Measurements from ENCODE around the gene APOL3.
"Not testable (repeated sequence)": the region's sequence is repeated elsewhere in the genome, so short reads cannot be mapped to it uniquely, and the experiment has no call there.

APOL3 gene

DNA sequence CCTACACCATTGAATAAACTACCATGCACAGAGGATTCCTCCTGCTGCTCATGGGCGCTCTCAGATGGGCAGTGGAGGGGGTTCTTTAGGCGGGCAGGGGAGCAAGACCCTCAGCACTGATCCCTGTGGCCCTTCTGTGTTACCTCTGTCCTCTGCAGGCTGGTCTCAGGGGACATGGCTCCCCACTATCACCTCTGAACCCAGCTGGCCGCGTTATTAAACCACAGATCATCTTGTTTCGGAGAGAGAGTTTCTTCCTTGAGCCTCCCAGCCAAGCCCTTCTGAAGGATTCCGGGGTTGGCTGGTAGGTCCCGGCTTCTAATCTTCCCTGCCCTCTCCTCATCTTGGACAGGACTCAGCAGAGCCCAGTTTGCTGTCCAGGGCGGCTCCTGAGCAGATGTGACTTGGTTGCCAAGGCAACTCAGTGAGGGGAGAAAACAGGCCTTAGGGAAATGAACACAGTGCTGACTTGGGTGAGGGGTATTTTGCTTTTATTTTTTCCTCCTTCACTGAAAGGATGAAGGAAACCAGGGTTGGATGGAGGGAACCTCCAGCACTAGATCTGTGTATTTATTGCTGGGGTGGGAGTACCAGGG lies 13.3 kb downstream of the APOL3 start:
- H3K36me3 Mint-ChIP-seq (ENCODE audit: low read depth): peaks cover 49% of the 10 kb centered on the region
- H3K4me1 Mint-ChIP-seq (ENCODE audit: low read depth): peaks cover 53% of the 10 kb centered on the region
- no peak overlapping the region for H3K4me3 Mint-ChIP-seq
- H3K9me3 Mint-ChIP-seq: no peaks in the 10 kb centered on the region
- H3K27ac Mint-ChIP-seq: no peak overlapping the region
- intact Hi-C loops (cut with micrococcal nuclease): no loop called here
- no peaks in the 10 kb centered on the region for H3K27me3 Mint-ChIP-seq

- Mint-ChIP-seq H3K36me3 (ENCODE audit: low read depth) (peaks cover 63% of the 10 kb centered on the region), H3K27me3 (no peaks in the 10 kb centered on the region), H3K9me3 (no peaks in the 10 kb centered on the region), H3K4me1 (ENCODE audit: low read depth) (peaks cover 42% of the 10 kb centered on the region), H3K4me3 (no peak overlapping the region), H3K27ac (peak overlapping the region; percentile 56)
- intact Hi-C loops (cut with micrococcal nuclease): loop anchor here (1.0 kb wide), 1 partner anchor 34 kb away; no protein-coding TSS in a partner anchor
Observed at GRCh38 chr22:36145881-36146280, 14.7 kb downstream of the APOL3 start.

- Mint-ChIP-seq H3K36me3 (ENCODE audit: low read depth) (peaks cover 68% of the 10 kb centered on the region), H3K4me1 (ENCODE audit: low read depth) (peaks cover 33% of the 10 kb centered on the region), H3K9me3 (no peaks in the 10 kb centered on the region), H3K27me3 (no peaks in the 10 kb centered on the region), H3K27ac (no peak overlapping the region), H3K4me3 (no peak overlapping the region)
- intact Hi-C loops (cut with micrococcal nuclease): loop anchor here (1.0 kb wide), 1 partner anchor 35 kb away; no protein-coding TSS in a partner anchor
Observed at GRCh38 chr22:36144886-36145541, 15.5 kb downstream of the APOL3 start.

GRCh38 chr22:36143956-36144355 lies 16.6 kb downstream of the APOL3 start:
- no peak overlapping the region for H3K4me3 Mint-ChIP-seq
- H3K27ac Mint-ChIP-seq: no peak overlapping the region
- intact Hi-C loops (cut with micrococcal nuclease): no loop called here
- no peaks in the 10 kb centered on the region for H3K9me3 Mint-ChIP-seq
- no peaks in the 10 kb centered on the region for H3K27me3 Mint-ChIP-seq
- H3K4me1 Mint-ChIP-seq (ENCODE audit: low read depth): peaks cover 32% of the 10 kb centered on the region
- H3K36me3 Mint-ChIP-seq (ENCODE audit: low read depth): peaks cover 65% of the 10 kb centered on the region

GRCh38 chr22:36143066-36143815 lies 17.3 kb downstream of the APOL3 start:
- H3K9me3 Mint-ChIP-seq: no peaks in the 10 kb centered on the region
- no peak overlapping the region for H3K4me3 Mint-ChIP-seq
- no peaks in the 10 kb centered on the region for H3K27me3 Mint-ChIP-seq
- peaks cover 58% of the 10 kb centered on the region for H3K36me3 Mint-ChIP-seq (ENCODE audit: low read depth)
- intact Hi-C loops (cut with micrococcal nuclease): no loop called here
- peaks cover 28% of the 10 kb centered on the region for H3K4me1 Mint-ChIP-seq (ENCODE audit: low read depth)
- H3K27ac Mint-ChIP-seq: no peak overlapping the region

GRCh38 chr22:36141481-36141880 lies 19.1 kb downstream of the APOL3 start:
- H3K9me3 Mint-ChIP-seq: no peaks in the 10 kb centered on the region
- H3K4me3 Mint-ChIP-seq: no peak overlapping the region
- intact Hi-C loops (cut with micrococcal nuclease): no loop called here
- no peaks in the 10 kb centered on the region for H3K27me3 Mint-ChIP-seq
- no peak overlapping the region for H3K27ac Mint-ChIP-seq
- peaks cover 46% of the 10 kb centered on the region for H3K36me3 Mint-ChIP-seq (ENCODE audit: low read depth)
- peaks cover 25% of the 10 kb centered on the region for H3K4me1 Mint-ChIP-seq (ENCODE audit: low read depth)

GRCh38 chr22:36138709-36139108 lies 21.8 kb downstream of the APOL3 start:
- Mint-ChIP-seq H3K4me1 (ENCODE audit: low read depth) (peaks cover 38% of the 10 kb centered on the region), H3K27ac (peak overlapping the region; percentile 55), H3K36me3 (ENCODE audit: low read depth) (peaks cover 33% of the 10 kb centered on the region)
- H3K27me3 Mint-ChIP-seq; H3K4me3 Mint-ChIP-seq; H3K9me3 Mint-ChIP-seq; intact Hi-C loops (cut with micrococcal nuclease): not testable (repeated sequence)

DNA sequence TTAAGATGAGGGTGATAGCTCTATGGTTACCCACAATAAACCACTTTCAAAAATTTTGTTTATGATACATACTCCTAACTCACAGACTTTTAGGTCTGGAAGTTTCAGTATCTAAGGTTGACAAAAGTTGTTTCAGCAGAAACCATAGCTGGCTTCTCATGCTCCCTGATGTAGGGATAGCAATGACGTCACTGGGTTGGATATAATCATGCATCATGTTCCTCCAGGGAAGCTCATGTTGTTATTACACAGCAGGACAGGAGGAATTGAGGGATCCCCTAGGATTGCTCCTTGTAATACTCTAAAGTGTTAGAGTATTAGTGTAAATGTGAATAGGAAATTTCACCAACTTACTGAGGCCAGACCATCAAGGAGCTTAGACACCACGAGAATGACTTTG lies 23.6 kb downstream of the APOL3 start:
- intact Hi-C loops (cut with micrococcal nuclease): no loop called here
- H3K27ac Mint-ChIP-seq: no peak overlapping the region
- peaks cover 6% of the 10 kb centered on the region for H3K27me3 Mint-ChIP-seq
- no peak overlapping the region for H3K4me3 Mint-ChIP-seq
- peaks cover 16% of the 10 kb centered on the region for H3K36me3 Mint-ChIP-seq (ENCODE audit: low read depth)
- peaks cover 44% of the 10 kb centered on the region for H3K4me1 Mint-ChIP-seq (ENCODE audit: low read depth)
- no peaks in the 10 kb centered on the region for H3K9me3 Mint-ChIP-seq

DNA sequence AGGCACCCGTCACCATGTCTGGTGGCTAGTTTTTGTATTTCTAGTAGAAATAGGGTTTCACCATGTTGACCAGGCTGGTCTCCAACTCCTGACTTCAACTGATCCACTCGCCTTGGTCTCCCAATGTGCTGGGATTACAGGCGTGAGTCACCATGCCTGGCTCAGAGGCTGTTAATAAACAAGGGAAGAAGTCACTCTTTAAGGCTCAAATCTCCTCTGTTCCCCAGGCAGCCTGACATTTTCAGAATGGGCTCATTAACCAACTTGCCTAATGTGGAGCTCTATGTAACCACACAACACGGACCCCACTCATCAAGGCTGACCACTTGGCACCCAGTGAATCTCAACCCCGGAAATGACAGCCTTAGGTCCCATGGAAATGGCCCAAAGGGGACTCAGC lies 24.1 kb downstream of the APOL3 start:
- H3K27ac Mint-ChIP-seq: no peak overlapping the region
- H3K27me3 Mint-ChIP-seq: peaks cover 12% of the 10 kb centered on the region
- peaks cover 11% of the 10 kb centered on the region for H3K36me3 Mint-ChIP-seq (ENCODE audit: low read depth)
- intact Hi-C loops (cut with micrococcal nuclease): no loop called here
- peaks cover 44% of the 10 kb centered on the region for H3K4me1 Mint-ChIP-seq (ENCODE audit: low read depth)
- H3K4me3 Mint-ChIP-seq: no peak overlapping the region
- H3K9me3 Mint-ChIP-seq: no peaks in the 10 kb centered on the region

DNA sequence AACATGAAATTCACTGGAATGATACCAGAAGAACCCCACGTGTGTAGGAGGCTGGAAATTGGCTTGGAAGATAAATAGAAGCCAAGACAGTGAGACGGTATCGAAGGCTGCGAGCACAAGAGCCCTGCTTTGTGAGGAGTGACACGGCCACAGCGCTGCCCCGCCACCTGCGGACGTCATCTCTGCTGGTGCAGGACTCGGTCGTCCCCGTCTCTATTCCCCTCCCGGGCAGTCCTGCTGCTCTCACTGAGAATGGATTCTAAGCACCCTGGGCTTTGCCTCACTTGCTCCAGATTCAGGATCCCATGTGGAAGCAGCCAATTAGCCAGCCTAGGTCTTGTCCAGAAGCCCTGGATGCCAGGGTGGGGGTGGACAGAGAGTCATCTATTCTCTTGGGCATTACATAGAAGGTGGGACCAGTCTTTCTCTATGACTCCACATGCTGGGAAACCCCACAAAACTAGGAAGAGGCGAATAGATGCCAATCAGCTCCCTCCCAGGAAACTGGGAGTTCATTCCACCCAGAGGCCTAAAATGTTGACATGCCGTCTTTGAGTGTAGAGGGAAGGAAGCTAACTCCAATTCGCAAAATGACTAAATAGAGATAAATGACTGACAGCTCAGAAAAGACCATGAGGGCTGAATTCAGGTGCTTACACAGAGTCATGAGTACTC lies 25.1 kb downstream of the APOL3 start:
- peaks cover under 1% of the 10 kb centered on the region for H3K36me3 Mint-ChIP-seq (ENCODE audit: low read depth)
- intact Hi-C loops (cut with micrococcal nuclease): no loop called here
- H3K4me1 Mint-ChIP-seq (ENCODE audit: low read depth): peaks cover 44% of the 10 kb centered on the region
- H3K27me3 Mint-ChIP-seq: peaks cover 22% of the 10 kb centered on the region
- H3K4me3 Mint-ChIP-seq: no peak overlapping the region
- H3K9me3 Mint-ChIP-seq: no peaks in the 10 kb centered on the region
- H3K27ac Mint-ChIP-seq: peak overlapping the region; percentile 65

- Mint-ChIP-seq H3K36me3 (ENCODE audit: low read depth) (no peaks in the 10 kb centered on the region), H3K4me3 (no peak overlapping the region), H3K27ac (peak overlapping the region; percentile 64), H3K9me3 (no peaks in the 10 kb centered on the region), H3K4me1 (ENCODE audit: low read depth) (peaks cover 37% of the 10 kb centered on the region), H3K27me3 (peaks cover 34% of the 10 kb centered on the region)
- intact Hi-C loops (cut with micrococcal nuclease): no loop called here
Observed at GRCh38 chr22:36134182-36134581, 26.4 kb downstream of the APOL3 start.

DNA sequence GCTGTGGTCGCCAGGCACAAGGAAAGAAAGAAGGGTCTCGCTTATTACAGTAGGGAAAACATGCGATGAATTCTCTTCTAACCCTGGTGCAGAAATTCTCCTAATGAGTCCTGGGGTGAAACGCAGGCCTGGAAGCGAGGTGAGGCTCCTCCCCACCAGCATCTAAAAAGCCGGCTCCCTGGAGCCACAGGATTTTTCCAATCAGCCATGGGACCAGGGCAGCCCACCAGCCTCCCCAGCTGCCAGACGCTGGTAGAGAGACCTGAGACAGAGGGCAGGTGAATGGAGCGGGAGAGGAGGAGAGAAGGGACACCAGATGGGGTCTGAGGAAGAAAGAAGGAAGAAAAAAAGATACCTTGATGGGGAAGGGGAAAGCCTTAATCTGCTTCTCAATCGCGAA lies 28.6 kb downstream of the APOL3 start:
- no peak overlapping the region for H3K27ac Mint-ChIP-seq
- intact Hi-C loops (cut with micrococcal nuclease): no loop called here
- peaks cover 51% of the 10 kb centered on the region for H3K27me3 Mint-ChIP-seq
- peaks cover 2% of the 10 kb centered on the region for H3K9me3 Mint-ChIP-seq
- no peak overlapping the region for H3K4me3 Mint-ChIP-seq
- no peaks in the 10 kb centered on the region for H3K36me3 Mint-ChIP-seq (ENCODE audit: low read depth)
- H3K4me1 Mint-ChIP-seq (ENCODE audit: low read depth): peaks cover 31% of the 10 kb centered on the region

GRCh38 chr22:36129486-36130388 lies 30.8 kb downstream of the APOL3 start:
- Mint-ChIP-seq H3K4me1 (ENCODE audit: low read depth) (peaks cover 19% of the 10 kb centered on the region), H3K27ac (no peak overlapping the region), H3K4me3 (no peak overlapping the region), H3K9me3 (peaks cover 8% of the 10 kb centered on the region), H3K27me3 (peaks cover 51% of the 10 kb centered on the region), H3K36me3 (ENCODE audit: low read depth) (no peaks in the 10 kb centered on the region)
- intact Hi-C loops (cut with micrococcal nuclease): loop anchor here (10.0 kb wide), 1 partner anchor 505 kb away; no protein-coding TSS in a partner anchor
